GM12874 (cell line): Measurements from ENCODE around the gene BCAS3.

Source experiments
- TF ChIP-seq, protein P1 (sequence below): IDR thresholded peaks from 2 replicates; pipeline ENCODE4 v1.5.1; 2011; ENCODE audit warnings: low read depth, mild to moderate bottlenecking, control low read depth, low read length, moderate library complexity; ENCODE audit not compliant: insufficient read depth

BCAS3 gene

GRCh38 chr17:60944751-60945150 is 267.1 kb downstream of the BCAS3 start:
- TF ChIP-seq, protein P1, sequence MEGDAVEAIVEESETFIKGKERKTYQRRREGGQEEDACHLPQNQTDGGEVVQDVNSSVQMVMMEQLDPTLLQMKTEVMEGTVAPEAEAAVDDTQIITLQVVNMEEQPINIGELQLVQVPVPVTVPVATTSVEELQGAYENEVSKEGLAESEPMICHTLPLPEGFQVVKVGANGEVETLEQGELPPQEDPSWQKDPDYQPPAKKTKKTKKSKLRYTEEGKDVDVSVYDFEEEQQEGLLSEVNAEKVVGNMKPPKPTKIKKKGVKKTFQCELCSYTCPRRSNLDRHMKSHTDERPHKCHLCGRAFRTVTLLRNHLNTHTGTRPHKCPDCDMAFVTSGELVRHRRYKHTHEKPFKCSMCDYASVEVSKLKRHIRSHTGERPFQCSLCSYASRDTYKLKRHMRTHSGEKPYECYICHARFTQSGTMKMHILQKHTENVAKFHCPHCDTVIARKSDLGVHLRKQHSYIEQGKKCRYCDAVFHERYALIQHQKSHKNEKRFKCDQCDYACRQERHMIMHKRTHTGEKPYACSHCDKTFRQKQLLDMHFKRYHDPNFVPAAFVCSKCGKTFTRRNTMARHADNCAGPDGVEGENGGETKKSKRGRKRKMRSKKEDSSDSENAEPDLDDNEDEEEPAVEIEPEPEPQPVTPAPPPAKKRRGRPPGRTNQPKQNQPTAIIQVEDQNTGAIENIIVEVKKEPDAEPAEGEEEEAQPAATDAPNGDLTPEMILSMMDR = no peak

DNA sequence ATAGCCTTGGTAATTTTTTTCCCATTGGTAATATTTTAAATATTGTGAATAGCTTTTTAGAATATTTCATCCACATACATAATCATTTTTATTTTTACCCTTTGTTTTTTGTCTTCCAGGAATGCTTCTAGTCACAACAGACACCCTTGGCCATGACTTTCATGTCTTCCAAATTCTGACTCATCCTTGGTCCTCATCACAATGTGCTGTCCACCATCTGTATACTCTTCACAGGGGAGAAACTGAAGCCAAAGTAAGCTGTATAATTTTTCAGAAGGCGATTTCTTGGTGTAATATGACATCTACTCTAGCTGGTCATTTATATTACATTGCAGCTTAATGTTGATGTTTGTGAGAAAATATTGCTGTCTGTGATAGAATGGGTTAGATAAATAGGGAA is 269.4 kb downstream of the BCAS3 start:
- TF ChIP-seq, protein P1 = no peak

- TF ChIP-seq, protein P1 = no peak
Observed at GRCh38 chr17:60947543-60947942, 269.9 kb downstream of the BCAS3 start.

GRCh38 chr17:60952747-60953146 is 275.1 kb downstream of the BCAS3 start:
- TF ChIP-seq, protein P1 = no peak

GRCh38 chr17:60959011-60959410 is 281.4 kb downstream of the BCAS3 start:
- TF ChIP-seq, protein P1 = no peak

DNA sequence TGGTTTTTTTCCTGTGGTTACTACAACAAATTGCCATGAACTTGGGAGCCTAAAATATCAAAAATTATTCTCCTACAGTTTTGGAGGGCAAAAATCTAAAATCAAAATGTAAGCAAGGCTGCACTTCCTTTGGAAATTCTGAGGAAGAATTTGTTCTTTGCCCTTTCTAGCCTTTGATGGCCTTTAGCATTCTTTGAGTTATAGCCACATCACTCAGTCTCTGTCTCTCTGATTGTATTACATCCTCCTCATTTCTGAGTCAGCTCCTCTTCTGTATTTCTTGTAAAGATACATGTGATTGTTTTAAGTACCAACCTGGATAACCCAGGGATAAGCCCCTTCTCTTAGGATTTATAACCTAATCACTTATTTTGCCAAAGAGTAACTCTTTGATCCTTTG is 282.0 kb downstream of the BCAS3 start:
- TF ChIP-seq, protein P1 = no peak

DNA sequence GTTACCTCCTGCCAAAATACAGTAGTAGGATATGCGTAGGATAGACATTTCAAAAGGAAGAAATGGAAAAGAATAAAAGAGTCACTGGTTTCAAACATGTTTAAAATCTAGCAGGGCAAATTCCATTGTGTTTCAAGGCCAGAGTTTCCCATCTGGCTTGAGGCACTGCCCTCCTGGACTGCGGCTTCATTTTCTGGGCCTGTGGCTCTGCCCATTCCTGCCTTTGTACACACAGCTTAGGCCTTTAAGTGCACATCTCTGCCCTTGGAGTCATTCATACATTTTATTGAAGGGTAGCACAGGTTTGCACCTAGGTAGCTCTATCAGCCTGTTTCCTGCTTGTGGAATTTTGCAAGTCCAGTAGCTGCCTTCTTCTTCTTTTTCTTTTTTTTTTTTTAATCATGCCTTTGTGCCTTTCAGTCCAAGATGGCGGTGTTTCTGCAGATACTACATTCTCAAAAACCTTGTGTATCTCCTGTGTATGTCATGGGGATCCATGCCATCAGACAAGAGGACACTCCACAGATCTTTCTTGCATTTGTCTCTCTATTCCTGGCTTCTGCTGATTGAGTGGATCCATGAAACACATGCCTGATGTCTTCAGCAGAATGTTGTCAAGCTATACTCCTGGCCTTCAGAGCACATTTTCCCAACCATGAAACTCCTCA is 282.9 kb downstream of the BCAS3 start:
- TF ChIP-seq, protein P1 = no peak
